Amniotic stem cell (primary cell): ENCODE data around the gene HSPA14.
"Not testable (repeated sequence)": the region's sequence is repeated elsewhere in the genome, so short reads cannot be mapped to it uniquely, and the experiment has no call there.

ENCODE experiments used
- DNase-seq: peaks from one replicate; lab custom pipeline; 2025; lab: John Stamatoyannopoulos, UW

HSPA14 gene

DNA sequence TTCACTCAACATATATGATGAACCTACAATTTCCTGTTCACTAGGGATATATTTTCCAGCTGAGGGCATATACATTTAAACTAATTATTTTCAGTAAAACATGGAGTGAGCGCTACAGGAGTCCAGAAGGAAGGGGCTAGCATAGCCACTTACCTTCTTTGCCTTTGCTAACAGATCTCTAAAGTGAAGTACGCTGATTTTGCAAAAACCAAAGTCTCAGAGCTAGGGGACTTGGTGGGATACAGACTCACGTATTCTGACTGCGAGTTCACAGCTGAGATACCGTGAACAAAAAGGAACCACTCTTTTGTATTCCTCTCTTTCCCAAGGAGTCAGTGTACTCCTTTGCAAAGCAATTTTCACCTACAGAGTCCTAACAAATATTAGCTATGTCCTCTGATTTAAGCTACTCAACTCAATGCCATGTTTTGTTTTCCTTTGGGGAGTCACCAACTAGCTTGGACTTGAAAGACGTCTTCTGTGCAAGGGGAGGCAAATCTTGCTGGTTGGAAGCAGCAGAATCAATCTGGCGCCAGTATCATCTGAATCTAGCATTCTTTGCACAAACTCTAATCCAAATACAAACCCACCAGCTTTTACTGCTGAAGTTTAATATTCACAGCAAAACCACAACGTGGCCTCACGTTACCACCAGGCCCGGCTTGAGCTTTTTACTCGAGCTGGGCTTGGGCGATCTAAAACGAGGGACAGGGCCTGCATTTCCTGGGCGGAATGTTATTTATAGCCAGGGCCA is 926 bp upstream of the HSPA14 start:
- peak; percentile 16 for DNase-seq

GRCh38 chr10:14838582-14839304 is 637 bp downstream of the HSPA14 start:
- DNase-seq = no peak

DNA sequence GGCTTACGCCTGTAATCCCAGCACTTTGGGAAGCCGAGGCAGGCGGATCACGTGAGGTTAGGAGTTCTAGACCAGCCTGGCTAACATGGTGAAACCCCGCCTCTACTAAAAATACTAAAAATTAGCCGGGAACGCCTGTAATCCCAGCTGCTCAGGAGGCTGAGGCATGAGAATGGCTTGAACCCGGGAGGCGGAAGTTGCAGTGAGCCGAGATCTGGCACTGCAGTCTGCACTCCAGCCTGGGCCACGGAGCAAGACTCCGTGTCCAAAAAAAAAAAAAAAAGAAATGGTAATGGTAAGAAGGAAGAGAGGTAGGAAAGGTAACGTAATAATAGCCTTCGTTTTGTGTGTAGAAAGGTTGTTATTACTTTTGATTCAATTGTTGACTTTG is 1.2 kb downstream of the HSPA14 start:
- DNase-seq = no peak

DNA sequence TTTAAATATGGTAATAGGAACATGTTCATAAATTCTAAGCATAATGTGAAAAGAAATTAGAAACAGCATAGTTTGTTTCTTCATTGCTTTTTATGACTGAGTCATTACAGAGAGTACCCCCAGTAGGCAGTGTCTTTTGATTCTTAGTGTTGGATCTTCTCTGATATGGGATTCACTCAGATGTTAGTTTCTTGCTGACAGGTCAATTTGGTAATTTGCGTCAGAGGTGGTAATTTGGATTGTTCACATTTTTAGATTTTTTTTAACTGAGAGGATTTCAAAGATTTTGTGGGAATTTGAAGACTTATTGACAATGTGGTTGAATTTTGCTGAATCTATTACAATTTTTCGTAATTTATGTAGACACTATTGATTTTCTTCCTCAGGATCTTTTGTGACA is 2.1 kb downstream of the HSPA14 start:
- no peak for DNase-seq

DNA sequence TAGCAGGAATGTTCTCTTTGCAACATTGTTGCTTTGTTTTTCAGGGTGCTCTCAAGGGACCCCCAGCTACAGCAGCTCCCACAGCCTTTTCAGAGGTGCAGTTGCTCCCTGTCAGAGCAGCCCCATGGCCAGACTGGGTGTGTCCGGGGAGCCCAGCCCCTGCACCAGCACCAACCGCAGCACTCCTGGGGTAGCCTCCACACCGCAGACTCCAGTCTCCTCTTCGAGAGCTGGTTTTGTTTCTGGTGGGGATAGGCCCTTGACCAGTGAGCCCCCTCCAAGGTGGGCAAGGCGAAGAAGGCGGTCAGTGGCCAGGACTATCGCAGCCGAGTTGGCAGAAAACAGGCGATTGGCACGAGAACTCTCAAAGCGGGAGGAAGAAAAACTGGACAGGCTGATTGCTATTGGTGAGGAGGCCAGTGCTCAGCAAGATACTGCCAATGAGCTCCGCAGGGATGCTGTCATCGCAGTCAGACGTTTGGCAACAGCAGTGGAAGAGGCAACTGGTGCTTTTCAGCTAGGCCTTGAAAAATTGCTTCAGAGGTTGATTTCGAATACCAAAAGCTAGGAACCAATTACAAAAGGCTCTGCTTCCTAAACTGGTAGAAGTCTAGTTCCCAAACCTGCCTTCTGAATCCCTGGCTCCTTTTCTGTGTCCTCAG is 5.4 kb downstream of the HSPA14 start:
- no peak for DNase-seq

GRCh38 chr10:14844948-14845347 is 6.8 kb downstream of the HSPA14 start:
- no peak for DNase-seq

GRCh38 chr10:14852236-14852635 is 14.1 kb downstream of the HSPA14 start:
- DNase-seq = no peak

DNA sequence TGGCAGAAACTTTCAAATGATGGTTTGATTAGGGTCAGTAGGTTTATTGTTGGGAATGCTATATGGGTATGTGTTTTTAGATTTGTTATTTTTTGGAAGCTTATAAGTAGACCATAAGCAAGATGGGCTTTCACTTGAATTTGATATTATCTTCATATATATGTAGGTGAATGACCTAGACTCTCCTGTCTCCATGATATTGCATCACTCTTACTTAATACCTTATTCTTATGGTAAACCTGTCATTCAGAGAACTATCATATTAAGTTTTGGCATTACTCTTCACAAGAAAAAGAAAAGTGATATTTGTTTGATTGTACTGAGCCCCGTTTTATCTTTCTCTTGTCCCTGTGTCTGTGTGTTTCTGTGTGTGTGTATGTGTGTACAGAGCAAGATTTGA is 17.3 kb downstream of the HSPA14 start:
- DNase-seq = no peak

GRCh38 chr10:14858338-14858960 is 20.3 kb downstream of the HSPA14 start:
- DNase-seq = no peak

GRCh38 chr10:14859043-14859442 is 20.9 kb downstream of the HSPA14 start:
- DNase-seq = no peak

- no peak for DNase-seq
Measured at GRCh38 chr10:14859775-14860174, 21.7 kb downstream of the HSPA14 start.

DNA sequence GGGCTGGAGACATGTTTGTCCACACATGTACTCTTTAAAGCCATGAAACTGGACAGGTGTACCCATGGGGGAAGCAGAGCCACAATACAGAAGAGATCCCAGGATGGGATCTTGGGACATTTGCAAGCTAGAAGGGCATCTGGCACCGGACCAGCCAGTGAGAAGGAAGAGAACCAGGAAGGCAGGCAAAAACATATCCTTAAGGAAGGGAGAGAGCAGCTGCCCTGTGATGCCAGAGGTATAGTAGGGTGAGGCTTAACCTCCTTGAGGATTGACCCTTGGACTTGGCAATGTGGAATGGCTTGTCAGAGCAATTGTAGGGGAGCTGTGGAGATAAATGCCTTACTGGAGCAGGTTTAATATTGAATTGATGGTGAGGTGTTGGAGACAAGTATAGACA is 22.7 kb downstream of the HSPA14 start:
- no peak for DNase-seq

DNA sequence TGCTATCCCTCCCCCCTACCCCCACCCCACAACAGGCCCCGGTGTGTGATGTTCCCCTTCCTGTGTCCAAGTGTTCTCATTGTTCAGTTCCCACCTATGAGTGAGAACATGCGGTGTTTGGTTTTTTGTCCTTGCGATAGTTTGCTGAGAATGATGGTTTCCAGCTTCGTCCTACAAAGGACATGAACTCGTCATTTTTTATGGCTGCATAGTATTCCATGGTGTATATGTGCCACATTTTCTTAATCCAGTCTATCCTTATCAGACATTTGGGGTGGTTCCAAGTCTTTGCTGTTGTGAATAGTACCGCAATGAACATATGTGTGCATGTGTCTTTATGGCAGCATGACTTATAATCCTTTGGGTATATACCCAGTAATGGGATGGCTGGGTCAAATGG is 26.4 kb downstream of the HSPA14 start:
- not testable (repeated sequence) for DNase-seq

DNA sequence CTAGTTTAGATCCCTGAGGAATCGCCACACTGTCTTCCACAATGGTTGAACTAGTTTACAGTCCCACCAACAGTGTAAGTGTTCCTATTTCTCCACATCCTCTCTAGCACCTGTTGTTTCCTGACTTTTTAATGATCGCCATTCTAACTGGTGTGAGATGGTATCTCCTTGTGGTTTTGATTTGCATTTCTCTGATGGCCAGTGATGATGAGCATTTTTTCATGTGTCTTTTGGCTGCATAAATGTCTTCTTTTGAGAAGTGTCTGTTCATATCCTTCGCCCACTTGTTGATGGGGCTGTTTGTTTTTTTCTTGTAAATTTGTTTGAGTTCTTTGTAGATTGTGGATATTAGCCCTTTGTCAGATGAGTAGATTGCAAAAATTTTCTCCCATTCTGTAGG is 26.8 kb downstream of the HSPA14 start:
- not testable (repeated sequence) for DNase-seq

- no peak for DNase-seq
Measured at GRCh38 chr10:14873090-14873760, 35.1 kb downstream of the HSPA14 start.

DNA sequence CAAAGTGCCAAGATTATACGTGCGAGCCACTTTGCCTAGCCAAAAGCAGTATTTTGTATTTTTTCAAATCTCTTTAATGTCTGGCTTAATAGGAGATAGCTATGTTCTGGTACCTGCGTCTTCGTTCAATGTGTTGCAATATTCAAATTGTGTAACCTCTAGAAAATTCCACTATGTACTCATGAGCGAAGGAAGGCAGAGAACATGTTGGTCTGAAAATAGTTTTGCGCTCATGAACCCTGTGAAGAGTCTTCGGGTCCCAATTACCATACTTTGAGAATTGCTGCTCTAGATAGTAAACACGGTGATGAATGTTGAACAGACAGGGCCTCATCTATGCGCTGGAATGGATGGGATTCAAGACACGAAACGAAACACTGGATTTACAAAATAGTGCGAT is 37.8 kb downstream of the HSPA14 start:
- DNase-seq = no peak

DNA sequence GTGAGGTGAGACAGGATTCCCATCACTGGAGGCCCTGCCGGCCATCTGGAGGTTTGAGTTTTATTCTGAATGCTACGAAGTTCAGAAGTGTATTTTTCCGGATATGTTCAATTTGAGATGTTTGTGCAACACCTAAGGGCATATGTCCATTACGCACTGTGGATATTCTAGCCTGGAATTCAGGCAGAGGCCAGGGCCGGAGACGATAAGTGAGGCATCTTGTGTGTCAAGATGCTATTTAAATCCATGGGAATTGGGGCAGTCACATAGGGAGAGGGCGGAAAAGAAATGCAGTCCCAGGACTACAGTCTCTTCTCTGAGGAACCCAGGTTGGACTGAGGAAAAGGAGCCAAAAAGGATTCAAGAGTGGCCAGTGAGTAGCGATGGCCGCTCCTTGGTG is 38.7 kb downstream of the HSPA14 start:
- no peak for DNase-seq

DNA sequence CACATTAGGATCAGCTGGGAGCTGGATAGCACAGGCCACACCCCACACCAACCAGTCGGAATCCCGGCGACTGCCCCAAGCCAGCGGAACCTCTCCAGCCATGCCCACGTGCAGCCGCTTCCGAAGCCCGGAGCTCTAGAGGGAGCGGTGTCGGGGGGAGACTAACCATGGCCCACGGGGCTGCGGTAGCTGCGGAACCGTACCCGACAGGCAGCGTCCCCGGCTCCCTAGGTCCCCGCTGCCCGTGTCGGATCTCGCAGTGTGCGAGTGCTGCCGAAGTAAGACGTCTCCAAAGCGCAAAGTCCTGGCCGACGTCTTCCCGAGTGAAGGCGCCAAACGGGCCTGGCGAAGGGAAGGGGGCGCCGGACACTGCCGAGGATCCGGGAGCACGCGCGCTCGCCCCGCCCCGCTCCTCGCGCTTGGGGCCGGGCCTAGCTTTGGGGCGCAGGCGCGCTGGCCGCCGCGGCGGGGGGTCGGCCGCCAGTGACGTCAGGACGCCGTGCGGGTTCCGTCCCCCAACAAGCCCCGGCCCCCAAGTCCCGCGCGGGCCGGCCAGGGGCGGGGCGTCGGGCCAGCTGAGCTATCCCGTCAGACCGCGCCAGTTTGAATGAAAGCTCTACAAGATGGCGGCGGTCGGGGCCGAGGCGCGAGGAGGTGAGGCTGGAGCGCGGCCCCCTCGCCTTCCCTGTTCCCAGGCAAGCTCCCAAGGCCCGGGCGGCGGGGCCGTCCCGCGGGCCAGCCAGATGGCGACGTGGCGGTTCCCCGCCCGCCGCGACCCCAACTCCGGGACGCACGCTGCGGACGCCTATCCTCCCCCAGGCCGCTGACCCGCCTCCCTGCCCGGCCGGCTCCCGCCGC is 40.4 kb downstream of the HSPA14 start, which contains the start of gene SUV39H2:
TSS of gene SUV39H2 (plus strand) at position 601 of the 858 bp plus-strand sequence. CDS start at position 624, 23 bp downstream.
- DNase-seq = peak; percentile 93

DNA sequence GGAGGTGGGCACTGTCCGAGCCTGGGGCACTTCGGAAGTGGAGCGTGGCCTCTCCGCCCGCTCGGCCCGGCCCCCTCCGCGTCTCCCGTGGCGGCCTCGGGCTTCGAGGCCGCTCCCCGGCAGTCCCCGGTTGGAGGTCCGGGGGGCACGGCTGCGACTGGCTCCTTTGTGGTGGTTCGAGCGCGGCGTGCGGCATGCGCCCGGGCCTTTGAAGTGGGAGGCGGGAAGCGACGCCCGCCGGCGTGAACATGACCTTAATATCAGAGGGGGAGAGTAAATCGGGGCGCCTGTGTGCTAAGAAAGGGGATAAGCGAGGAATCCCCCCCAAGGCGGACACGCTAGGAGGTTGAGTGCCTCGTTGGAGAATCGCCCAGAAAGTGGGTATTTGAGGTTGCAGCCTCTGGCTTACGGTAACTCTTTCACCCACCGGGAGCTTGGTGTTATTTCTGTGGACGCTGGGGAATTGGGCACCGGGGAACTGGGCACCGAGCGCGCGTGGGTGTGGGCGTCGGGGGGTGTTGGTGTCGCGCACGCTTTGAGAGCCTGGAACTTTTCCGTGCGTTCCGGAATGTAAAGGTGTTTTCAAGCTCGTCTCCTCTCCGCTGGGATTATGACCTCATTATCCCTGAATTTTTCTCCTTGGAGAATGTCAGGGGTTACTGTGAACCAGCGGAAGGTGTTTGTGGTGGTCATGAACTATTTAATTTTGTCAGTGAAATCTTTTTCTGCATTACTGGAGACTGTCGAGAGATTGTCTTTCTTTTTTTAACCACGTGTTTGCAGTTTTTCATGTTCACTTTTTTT is 41.2 kb downstream of the HSPA14 start:
- no peak for DNase-seq

DNA sequence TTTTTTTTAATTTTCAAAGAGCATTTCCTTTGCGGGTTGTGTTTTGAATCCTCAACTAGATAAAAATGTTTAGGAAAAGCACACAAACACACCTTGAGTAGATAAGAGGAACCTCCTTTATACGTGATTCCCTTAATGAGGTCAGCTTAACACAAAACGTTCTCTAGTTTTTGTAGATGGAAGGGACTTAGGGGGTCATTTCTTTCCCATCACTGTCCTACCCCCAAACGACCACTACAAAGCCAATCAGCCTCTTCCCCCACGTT is 41.8 kb downstream of the HSPA14 start:
- no peak for DNase-seq
